Activated effector memory CD4-positive, alpha-beta T cell treated with Interleukin-2 at 50 U/mL for 16 hours (primary cell): ENCODE results near the gene RBM39.
"Not testable (repeated sequence)": the region's sequence is repeated elsewhere in the genome, so short reads cannot be mapped to it uniquely, and the experiment has no call there.

Source experiments
- DNase-seq: peaks from one replicate; pipeline ENCODE4 v3.0.0-alpha.2; 2020

RBM39 gene

DNA sequence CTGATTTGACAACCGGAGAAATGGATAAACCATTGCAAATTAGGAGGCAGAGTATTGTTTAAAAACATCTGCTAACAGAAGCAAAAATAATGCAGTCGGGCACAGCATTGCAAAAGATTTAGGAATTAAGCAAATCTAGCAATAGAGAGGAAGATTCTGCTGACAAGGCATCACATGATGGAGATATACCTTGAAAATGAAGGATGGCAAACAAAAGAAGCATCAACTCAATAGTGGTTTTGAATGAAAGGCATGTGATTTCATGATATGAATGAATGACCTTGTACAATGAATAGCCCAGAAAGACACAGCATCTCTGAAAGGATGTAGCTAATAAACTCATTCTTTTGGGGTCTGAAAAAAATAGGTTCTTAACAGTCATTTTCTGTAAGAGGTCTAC is 8.6 kb upstream of the RBM39 start:
- no peak for DNase-seq

DNA sequence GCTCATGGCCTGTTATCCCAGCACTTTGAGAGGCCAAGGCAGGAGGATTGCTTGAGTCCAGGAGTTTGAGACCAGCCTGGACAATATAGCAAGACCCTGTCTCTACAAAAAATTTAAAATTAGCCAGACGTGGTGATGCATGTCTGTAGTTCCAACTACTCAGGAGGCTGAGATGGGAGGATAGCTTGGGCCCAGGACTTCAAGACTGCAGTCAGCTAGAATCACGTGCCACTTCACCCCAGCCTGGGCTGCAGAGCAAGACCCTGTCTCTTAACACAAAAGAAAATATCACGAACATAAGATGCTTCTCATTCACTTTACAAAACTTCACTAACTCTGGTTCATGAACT is 2.4 kb upstream of the RBM39 start:
- not testable (repeated sequence) for DNase-seq

DNA sequence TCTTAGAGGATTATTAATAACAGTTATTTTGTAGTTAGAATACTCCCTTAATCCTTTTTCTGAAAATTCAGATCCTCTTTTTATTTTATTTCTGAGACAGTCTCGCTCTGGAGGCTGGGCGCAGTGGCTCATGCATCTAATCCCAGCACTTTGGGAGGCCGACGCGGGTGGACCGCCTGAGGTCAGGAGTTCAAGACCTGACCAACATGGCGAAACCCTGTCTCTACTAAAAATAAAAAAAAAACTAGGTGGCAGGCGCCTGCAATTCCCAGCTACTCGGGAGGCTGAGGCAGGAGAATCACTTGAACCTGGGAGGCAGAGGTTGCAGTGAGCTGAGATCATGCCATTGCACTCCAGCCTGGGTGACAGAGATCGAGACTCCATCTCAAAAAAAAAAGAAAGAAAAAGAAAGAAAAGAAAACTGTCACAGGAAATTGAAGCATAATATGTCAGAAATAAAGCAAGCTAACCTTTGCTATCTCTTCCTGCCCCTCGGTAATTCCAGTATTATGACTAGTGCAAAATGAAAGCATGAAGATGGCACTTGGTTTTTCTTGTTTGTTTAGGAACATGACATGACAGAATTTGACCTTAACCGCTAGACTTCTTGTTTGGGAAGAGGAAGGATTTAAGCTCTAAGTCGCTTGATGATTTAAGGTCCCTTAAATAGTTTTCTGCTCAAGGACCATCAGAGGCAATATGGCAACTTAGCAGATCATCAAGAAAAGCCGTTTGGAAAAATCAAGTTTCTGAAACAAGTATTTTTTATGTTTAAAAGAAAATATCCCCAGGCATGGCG is 1.8 kb upstream of the RBM39 start:
- DNase-seq, result no peak

DNA sequence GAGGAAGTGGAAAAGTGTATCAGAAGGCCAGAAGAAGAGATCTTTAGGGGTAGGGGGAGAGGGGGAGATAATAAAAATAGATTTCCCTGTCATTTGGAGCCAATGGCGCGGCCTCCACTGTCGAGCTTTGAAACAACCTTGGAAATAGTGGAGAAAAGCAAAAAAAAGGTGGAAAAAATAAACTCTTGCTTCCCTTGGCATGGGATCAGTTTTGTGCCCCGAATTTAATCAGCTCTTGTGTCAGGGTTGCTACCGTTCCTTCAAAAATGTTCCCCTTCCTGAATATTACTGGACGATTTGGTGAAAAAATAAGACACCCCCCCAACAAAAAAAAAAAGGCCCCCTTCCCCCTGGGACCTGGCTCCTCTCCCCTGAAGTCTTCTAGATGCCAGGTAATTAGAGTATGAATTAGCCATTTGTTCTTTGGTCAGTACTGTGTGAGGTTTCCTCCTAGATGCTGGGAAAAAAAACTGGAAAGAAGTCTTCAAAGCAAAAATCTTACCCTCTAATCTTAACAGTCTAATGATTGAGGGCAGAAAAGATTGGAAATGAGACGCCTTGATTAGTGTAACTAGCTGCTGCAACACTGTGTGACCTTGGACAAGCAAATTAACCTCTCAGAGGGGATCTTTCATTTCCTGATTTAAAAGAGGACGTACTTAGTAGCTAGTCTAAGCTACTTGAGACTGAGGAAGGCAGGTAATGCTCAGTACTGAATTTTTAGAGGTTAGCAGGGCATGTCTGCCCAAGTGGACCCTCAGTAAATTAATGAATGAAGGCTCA is 872 bp upstream of the RBM39 start:
- DNase-seq, result no peak

DNA sequence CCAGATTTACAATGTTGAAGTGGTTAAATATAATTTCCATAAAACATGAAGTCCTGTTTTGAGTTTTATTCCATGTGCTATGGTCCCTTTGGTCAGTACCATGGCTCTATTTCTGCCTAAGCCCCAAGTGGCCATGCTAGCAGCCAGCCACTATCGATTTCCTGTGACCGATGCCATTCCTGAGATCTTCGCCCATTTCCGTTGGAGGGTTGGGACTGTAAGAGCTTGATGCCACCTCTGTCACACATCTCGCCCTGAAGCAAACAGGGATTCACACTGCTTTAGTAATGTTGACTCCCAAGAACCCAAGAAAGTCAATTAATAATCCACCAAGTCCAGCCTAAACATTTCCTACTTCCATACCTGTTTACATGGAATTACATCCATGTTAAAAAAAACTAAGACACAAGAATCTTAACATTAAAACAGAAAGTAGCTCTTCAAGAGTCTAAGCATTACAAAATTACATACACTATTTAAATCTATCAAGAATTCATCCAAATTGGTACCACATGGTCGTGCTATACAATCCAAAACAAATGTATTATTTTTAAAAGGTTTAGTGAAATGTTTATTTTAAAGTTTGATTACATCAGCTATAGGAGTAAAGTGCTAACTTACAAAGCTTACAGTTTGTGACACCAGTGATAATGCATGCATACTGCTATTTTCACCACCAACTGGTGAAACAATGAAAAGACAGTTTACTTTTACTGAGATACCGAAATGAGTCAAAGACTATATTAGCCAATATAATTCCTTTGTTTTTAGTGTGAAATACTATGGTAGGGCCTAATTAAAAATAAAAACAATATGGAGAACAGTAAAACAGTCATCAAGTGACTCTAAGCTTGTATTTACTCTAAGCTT is 2.5 kb downstream of the RBM39 start:
- DNase-seq, result no peak

DNA sequence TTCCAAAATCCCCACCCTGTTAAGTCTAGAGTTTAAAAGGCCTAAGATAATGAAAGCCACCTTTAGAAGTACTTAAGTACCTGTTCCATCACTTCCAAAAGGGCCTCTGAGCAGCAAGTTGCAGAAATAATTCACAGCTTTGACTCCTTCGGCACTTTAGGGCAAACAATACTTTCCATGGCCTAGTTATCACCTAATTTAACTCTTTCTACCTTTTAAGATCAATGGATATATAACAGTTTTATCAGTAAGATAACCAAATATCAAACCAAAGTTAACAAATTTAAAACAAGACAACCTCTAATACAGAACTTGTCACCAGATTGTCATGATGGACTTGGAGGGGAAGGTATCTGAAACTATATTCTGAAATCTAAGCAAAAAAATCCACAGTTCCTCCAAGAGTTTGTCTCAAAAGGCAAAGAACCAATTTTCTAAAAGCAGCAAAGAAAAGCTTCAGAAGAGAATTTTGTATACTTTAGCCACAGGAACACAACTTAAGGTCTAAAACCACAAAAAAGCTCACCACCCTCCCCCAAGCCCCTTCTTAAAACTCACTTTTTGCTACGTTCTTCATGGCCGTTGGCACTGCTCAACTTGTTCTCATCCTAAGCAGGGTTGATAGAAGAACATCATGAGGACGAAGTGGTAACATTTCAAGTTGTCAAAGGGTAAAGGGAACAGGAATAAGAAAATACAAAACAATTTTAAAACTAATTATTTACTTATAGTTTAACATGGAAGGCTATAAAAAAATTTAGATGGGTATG is 3.5 kb downstream of the RBM39 start:
- no peak for DNase-seq

DNA sequence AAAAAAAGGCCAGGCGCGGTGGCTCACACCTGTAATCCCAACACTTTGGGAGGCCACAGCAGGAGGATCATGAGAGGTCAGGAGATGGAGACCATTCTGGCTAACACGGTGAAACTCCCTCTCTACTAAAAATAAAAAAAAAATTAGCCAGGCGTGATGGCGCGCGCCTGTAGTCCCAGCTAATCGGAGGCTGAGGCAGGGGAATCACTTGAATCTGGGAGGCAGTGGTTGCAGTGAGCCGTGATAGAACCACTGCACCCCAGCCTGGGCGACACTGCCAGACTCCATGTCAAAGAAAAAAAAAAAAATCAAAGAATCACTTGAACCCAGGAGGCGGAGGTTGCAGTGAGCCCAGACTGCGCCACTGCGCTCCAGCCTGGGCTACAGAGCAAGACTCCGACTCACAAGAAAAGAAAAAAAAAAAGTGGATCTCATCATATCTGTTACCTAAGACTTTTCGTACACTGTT is 4.2 kb downstream of the RBM39 start:
- no peak for DNase-seq

DNA sequence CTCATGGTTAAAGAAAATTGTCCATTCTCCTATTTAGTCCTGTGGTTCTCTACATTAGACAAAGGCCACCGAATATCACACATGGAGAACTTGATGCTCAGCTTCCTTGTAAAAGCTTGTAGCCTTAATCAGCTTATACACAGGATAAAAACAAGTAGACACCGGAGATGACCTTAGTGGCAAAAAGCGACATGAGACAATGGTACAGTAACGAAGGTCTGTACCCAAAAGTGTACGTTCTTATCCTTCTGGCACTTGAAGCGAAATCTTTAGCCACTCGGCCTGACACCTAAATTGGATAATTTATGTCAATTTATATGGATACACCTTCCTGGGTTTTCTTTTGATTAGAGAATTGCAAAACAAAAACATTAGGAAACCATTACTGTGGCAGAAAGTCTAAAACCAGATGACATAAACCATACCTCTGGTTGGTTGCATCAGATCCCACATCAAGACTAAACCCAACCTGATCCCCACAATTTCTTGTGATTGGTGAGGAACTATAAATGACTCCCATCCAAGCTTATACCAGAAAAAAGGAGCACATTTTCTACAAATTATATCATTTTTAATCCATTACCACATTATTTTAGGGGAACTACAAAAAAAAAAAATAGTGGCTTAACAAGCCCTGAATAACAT is 6.1 kb downstream of the RBM39 start:
- DNase-seq, result no peak

DNA sequence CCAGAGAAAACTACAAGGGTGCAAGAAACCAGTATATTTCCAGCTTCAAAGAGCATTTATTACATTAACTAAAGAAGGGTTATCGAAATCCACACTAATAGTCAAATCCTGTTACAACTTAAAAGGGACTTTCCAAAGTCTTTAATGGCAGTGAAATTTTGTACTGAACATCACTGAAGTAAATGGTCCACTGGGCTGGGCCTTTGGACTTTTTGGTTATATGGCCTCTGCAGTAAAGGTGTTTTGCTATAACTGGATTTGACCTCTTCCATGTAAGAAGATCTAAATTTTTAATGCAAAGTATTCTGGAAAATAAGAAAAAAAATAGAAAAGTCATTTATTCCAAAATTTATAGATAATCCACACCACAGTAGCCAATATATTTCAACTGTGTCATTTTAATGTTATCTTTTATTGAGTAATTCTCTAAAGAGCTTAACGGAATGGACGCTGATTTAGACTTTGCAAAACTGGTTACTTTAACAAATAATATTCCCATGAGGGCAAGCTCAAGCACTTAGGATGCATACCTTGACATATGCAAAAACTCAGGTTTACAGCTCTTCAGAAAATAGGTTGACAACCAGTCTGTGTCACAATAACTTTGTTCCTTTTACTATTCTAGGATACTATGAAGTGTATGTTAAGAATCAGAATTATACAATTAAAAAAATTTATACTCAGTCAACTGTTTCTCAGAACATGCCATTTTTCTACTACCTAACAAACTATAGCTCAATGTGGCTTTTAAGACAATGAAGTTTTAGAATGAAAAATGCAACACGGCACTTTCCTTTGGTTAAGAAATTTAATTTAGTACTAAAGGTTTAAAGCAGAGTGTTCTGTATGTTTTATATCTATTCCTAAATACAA is 7.0 kb downstream of the RBM39 start:
- DNase-seq, result no peak

DNA sequence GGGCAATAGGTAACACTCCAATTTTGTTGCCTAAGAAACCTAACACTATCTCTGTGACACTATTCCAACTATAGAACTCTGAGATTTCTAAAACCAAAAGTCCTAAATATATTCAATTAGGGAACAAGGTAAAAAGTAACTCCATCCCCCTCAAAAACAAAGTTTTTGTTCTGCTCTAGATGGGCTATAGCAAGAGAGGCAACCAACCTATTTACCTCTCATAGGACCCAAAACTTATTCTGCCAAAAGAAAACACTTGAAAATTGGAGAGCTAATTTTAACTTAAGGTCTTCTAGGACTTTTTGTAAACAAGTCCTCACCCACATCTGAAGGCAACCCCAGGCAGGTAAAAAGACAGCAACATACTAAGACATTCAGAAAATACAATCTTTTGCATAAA is 7.7 kb downstream of the RBM39 start:
- no peak for DNase-seq

DNA sequence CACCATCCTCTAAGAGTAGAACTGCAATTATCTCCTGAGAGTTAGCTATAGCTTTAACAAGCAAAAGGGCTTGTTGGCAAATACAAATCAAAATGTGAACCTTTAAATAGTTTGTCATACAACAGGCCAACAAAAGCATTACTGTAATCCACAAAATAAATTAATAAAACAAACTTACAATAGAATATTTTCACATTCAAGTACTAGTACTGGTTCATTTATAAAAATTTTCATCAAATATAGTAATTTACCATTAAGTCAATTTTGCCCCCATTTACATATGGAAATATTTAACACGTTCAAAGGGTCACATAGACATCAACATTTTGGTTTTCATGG is 9.4 kb downstream of the RBM39 start:
- DNase-seq, result no peak

DNA sequence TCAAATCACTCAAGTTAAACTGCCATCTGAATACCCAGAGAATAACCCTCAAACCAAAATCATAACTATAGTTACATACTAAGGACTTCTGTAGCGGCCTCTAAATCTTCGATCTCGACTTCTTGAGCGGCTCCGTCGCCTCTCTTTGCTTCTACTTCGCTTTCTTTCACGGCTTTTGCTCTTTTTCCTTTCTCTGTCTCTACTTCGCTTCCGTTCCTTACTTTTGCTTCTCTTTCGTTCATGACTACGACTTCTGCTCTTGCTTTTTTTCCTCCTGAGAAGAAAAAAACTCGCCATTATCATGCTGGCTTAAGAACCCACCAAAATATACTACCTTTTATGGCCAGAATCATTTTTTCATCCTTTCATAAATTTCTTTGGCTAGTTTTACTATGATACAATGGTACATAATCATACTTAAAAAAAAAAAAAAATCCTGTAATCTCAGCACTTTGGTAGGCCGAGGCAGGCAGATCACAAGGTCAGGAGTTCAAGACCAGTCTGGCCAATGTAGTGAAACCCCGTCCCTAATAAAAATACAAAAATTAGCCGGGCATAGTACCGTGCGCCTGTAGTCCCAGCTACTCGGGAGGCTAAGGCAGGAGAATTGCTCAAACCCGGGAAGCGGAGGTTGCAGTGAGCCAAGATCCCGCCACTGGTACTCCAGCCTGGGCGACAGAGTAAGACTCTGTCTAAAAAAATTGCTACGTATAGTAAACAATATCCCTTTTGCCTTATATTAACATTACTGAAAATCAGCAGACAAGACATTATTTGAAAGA is 10.0 kb downstream of the RBM39 start:
- DNase-seq, result no peak

DNA sequence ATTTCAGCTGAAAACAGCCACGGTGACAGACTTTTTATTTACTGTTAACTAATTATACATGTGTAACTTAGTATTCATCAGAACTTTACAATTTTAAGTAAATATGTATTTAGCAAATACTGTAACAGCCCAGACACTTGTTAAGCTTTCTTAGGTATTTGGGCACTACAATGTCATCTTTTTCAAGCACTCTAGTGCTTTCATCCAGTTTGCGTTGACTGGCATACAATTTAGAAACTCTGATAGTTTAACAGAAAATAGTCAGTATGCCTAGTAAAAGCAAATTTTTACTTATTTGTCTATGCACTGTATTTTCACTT is 10.6 kb downstream of the RBM39 start:
- no peak for DNase-seq

DNA sequence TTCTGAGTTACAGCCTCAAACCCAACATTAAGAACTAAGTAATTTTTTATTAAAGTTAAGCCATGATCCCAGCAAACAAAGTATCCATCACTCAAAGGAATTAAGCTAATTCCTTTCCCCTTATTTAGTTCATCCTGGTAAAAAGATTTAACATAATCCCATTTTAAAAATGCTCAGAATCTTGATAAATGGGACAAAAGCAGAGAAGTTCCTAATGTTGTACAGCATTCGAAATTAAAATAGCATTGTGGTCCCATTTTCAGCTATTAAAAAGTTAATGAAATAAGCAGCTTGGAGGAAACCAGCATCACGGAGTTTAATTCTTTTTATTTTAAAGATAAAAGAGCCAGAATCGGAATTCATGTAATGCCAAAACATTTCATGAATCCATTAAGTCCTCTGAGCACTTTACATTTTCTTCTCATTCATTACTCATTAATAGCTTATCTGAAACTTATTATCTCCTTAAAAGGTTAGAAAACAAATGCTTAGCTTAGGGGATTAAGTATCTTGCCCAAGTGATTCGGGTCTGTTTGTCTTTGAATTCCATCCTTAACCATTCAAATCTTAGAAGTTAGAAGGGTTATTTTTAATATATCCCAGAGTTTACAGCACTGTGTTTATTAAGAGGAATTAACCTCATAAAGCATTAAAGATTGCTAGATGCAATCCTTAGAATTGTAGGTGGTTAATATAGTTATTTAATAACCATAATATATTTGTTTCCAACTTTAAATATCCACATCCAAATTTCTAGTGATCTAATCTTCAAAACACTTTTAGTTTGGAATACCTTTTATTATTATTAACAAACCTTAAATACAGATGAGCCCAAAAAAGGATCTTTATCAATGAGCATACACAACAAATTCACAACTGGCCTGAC is 11.2 kb downstream of the RBM39 start:
- DNase-seq, result no peak

DNA sequence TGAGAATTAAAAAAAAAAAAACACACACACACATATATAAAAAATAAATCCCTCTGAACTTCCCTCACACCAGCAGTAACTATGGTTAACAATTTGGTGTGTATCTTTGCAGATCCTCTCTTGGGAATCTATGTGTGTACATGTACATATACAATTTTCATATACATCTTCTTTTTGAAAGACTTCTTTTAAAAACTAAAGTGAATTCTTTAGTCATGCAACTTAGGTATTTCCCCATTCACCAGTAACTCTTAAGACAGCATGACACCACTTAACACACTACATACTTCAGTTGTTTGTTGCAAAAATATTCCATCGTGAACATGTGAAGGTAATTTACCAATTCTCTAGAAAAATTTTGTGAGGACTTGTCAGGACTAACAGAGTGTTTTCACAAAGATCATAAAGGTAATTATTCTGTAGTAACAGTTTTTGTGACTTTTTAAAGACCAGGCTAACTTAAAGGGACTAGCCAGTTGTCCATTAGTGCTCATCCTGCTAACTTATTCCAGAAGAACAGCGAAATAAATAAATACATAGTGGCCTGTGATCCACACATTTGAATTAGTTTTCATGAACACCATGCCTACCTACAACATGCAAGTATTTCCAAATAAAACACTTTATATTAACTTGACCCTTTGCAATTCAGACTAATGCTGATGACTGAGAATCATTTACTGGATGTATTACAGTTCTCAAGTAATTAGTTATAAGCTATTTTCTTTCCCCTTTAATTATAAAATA is 12.1 kb downstream of the RBM39 start:
- DNase-seq, result no peak

DNA sequence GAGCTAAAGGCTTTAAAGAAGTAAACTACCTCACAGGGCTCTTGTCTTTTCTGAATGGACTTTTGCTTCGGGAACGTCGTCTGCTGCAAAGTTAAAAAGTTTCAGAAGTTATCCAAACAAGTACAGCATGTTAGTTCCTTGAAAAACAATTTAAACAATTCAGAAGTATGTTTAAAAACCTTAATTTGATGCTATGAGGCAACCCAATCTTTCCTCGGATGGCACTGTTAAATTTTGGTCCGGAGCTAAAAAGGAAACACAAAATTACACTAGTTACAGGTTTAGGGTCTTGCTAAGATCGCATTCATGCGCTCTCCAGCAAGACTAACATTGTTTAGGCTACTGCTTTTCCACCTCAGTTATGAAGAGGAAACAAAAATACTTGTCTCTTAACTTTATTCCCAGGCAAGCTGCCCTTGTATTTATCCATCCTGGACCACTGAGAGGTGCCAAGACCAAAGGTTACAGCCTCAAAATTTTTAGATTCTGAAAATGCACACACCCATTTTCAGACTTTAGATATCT is 12.7 kb downstream of the RBM39 start:
- DNase-seq, result no peak

DNA sequence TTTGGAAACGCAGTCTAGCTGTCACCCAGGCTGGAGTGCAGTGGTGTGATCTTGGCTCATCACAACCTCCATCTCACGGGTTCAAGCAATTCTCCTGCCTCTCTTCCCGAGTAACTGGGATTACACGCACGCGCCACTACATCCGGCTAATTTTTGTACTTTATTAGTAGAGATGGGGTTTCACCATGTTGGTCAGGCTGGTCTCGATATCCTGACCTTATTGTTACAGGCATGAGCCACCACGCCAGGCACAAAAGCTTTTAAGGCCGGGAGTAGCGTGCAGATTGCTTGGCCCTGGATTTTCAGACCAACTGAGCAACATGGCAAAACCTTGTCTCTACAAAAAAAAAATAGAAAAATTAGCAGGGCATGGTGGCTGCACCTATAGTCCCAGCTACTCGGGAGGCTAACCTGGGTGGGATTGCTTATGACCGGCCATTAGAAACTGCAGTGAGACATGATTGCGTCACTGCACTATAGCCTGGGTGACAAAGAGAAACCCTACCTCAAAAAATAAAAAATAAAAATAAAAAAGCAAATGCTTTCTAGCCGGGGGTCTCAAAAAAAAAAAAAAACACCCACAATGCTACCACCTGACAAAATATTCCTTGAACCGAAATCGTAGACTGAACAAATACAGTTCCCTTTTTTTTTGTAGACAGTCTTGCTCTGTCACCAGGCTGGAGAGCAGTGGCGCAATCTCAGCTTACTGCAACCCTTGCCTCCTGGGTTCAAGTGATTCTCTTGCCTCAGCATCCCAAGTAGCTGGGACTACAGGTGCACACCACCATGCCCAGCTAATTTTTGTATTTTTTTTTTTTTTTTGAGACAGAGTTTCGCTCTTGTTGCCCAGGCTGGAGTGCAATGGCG is 15.0 kb downstream of the RBM39 start:
- no peak for DNase-seq
